COLO668 (cell line): Measurements from ENCODE around the gene ERCC5.

Experiments
- DNase-seq: peaks from one replicate; lab custom pipeline; 2025; ENCODE audit not compliant: unreplicated experiment; lab: John Stamatoyannopoulos, UW

Gene ERCC5

GRCh38 chr13:102879793-102880499 lies 34.1 kb downstream of the ERCC5 start:
- no peak for DNase-seq

DNA sequence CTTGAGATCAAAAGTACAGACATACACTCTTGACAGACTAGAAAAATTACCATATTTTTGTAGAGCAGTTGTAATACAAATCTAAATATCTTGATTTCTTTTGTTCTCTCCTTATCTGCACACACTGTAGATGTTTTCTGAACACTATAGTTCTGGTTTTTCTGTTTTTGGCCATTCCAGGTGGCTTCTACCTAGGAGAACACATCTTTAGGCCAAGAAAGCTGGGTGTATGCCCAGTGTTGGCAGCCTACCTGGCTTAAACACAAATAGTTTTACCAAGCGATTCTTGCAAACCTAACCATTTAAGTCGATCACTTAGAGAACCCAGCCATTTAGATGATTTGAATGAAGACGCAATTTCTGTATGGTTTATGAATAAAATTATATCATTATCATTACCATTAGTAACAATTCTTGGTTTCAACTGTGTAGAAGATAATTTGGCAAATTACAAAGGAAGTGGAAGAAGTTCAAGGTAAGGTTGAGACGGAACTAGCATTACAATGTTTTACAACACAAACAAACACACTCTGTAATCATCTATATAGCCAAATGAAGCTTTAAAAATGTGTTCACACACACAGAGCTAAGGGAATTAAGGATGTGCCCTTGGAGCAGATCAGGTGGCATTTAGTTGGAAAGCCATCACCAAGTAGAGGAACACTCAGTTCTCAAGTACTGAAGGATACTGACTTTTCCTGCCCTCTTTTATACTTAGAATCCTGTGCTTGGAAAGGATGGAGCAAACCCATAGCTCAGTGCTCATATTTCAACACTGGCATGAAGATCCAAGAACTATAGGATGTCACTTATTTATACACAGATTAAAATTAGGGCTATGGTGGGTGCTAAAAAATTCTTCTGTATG lies 36.2 kb downstream of the ERCC5 start:
- no peak for DNase-seq

DNA sequence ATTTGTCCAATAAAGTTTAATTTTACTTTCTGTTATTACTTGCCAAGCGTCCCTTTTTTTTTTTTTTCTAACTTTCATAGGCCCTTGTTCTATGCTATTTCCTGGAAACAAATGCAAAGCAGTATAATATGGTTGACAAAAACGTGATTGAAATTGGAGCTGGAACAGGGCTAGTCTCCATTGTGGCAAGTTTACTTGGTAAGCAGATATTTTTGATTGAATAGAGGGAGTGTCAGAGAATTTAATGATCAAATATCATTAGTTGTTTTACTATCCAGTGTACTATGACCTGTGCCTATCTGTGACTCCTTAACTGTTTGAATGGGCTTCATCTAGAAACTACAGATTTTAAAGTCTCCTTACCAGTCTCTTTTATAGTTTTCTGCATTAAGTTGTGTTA lies 46.7 kb downstream of the ERCC5 start:
- DNase-seq: no peak

DNA sequence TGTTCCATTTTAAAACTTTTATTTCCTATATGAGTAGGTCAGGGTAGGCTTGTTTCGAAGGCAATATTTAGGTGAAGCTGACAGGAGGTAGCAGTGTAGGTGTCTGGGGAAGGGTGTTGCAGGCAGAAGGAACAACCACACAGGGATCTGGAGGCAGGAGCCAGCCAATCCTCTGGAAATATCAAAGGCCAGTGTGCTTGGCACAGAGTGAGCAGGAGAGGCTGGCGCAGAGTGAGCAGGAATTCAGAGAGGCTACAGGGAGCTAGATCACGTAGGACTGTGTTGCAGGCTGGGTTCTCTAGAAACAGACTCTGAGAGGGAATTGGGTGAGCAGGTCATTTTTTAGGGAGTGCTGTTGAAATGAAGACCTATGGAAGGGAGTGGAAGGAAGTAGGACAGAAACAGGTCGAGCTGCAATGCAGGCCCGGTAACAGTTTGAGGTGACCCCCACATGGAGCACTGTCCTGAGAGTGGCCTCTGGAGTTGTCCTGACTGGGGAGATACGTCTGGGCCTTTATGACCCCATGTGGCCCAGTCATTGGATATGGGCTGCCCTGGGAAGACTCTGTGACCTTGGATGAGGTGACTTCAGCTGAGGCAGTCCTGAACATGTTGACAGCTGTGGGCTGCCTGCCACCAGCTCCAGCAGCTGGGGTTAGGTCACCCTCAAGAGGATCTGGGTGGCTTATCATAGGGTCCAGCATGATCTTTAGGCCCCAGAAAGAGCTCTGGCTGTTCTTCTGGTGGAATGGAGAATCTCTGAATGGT lies 51.7 kb downstream of the ERCC5 start:
- no peak for DNase-seq

DNA sequence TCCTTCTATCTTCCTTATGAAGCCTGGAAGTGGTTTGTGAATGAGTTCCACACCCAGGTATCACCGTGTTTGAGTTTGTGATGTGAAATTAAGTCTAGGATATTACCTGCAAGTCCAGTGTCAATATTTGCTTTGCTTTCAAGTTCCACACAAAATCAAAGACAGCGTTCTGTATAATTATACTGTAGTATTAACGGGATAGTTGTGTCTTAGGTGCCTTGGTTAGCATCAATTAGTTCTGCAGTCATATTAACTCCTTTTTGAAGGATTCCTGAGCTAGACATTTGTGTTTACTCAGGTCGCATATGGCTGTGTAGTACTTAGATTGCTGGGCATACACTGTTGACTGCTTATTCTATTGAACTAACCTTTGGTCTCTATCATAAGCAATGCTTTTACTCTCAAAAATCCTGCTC lies 54.4 kb downstream of the ERCC5 start:
- DNase-seq: no peak

DNA sequence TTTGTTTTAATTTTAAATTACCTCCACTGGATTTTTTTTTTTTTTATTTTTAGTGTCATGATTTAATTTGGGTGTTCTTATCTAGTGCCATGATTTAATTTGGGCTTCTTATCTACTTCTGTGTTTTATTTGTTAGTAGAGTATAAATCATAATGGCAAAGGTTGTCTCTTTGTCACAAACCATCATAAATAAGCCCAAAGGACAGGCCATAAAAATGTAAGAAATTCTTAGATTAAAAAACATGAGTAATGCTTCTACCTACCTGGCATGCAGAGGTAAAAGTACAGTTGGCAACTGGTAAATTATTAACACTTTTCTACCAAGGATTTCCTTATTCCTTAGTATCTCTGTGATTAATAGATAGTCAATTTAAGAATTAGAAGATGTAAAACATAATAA lies 55.2 kb downstream of the ERCC5 start:
- no peak for DNase-seq

- DNase-seq: no peak
Measured at GRCh38 chr13:102901615-102902305, 55.9 kb downstream of the ERCC5 start.

GRCh38 chr13:102902789-102903347 lies 57.0 kb downstream of the ERCC5 start:
- DNase-seq: no peak

DNA sequence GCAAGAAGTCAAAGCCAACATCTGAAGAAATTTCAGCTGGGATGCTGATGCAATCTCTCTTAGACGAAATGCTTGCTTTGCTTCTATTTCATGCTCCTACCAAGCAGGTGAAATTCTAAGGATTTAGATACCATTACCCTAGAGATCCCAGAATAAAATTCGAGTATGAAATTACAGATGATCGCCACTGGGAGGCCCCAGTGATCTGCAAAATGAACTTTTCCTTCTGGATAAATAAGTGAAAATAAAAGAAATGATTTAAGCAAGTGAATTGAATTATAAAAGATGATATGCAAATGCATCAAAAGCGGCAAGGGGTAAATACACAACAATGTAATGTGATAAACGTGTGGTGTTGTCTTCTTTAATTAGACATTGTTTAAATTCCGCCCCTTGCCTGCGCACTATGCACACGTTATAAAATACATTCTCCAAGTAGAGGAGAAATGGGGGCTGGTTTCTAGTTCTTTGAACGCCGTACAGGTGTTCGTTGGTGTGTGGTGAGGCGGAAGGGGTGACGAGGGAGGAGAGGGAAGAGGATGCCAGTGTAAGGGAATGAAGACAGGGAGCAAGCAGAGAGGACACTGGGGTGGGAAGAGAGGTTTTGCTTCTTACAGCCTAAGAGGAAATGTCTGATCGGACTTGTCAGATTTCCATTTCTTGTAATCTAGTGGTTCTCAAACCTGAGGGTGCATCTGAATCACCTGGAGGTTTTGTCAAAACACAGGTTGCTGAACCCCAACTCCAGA lies 58.0 kb downstream of the ERCC5 start:
- no peak for DNase-seq

- no peak for DNase-seq
Measured at GRCh38 chr13:102904408-102904862, 58.6 kb downstream of the ERCC5 start.

GRCh38 chr13:102905905-102906771 lies 60.3 kb downstream of the ERCC5 start:
- no peak for DNase-seq

DNA sequence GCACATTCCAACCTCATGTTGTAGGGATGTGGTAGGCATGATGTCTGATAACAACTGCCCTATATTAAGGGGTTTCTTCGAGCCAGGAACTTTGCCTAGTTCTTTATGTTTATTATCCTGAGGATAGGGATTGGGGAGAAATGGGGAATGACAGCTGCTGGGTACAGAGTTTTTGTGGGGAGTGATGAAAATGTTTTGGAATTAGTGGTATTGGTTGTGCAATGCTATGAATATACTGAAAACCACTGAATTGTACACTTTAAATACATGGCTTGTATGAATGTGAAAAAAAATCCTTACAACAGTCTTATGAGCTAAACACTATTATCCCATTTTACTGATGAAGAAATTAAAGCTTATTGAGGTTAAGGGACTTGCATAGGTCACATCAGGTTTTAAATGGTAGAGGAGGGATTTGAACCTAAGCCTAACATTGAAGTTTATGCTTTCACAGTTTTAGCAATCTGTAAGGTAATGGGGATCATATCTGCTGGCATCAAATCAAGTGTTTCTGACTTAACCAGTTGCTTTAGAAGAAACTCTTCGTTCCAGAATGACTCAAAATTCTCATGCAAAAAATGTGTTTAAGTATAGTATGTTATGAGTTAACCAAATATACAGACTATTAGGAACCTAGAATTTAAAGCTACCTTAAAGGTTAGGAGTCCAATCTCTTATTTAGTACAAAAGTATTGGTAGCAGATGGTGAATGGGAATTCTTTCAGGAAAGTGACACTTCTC lies 61.4 kb downstream of the ERCC5 start:
- DNase-seq: no peak

DNA sequence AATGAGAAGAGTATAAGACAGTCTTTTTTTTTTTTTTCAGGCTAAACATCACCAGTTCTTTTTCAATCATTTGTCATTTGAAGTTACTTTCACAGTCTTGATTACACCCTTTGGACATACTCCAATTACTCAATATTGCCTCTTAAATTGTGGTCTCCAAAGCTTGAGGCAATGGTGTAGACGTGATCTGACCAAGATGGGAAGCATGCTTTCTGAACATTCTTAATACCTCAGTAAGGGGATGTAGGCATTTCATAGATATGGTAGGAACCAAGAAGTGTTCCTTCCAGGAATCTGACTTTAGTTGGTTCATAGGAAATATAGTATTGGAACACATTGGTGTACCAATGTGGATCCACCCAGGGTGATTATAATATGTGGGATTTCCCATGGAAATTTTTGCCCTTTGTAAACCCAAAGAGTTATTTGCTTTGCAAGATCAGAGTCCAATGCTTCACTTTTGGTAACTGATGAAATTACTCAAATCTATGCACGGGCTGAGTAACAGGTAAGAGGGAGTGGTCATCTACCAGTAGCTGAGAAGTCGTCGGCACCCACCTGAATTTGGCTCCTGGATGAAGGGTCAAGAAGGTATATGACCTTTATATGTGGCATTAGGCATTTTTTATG lies 62.2 kb downstream of the ERCC5 start:
- DNase-seq: no peak

- DNase-seq: no peak
Measured at GRCh38 chr13:102909971-102910370, 64.1 kb downstream of the ERCC5 start.

GRCh38 chr13:102911336-102911735 lies 65.5 kb downstream of the ERCC5 start:
- DNase-seq: no peak

GRCh38 chr13:102912599-102912998 lies 66.8 kb downstream of the ERCC5 start:
- no peak for DNase-seq

DNA sequence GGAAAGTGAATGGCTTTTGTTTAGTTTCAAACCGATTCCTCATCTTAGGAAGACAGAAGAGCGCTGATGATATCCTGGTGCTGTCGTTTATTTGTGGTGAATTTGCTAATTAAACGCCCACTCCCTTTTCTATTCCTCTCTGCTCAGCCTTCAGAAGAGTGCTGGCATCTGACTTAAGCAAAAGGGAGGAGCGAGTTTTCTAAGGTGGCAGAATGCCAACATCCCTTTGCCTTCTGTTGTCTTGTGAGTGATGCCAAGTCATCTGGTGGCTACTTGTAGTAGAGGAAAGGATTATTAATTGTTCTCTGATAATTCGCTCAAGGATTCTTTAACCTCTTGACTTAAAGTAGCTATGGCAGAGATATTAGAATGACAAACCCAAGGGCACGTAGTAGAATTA lies 68.1 kb downstream of the ERCC5 start:
- DNase-seq: no peak
